Measurements from ENCODE around the gene C1orf210.

- TF ChIP-seq CTCF (IDR thresholded peaks at IDR 0.05 in 8 of 11, conservative IDR thresholded peaks at IDR 0.05 in 3 of 11) (no peak), POLR2A (IDR thresholded peaks at IDR 0.05) (no peak), POLR2AphosphoS5 (IDR thresholded peaks at IDR 0.05) (no peak)
These were observed 734 bp upstream of the C1orf210 start for GRCh38 chr1:43286115-43286514.

All from spleen (tissue), 7 donors.